ENCODE measurements around the gene TRIM5.

DNA sequence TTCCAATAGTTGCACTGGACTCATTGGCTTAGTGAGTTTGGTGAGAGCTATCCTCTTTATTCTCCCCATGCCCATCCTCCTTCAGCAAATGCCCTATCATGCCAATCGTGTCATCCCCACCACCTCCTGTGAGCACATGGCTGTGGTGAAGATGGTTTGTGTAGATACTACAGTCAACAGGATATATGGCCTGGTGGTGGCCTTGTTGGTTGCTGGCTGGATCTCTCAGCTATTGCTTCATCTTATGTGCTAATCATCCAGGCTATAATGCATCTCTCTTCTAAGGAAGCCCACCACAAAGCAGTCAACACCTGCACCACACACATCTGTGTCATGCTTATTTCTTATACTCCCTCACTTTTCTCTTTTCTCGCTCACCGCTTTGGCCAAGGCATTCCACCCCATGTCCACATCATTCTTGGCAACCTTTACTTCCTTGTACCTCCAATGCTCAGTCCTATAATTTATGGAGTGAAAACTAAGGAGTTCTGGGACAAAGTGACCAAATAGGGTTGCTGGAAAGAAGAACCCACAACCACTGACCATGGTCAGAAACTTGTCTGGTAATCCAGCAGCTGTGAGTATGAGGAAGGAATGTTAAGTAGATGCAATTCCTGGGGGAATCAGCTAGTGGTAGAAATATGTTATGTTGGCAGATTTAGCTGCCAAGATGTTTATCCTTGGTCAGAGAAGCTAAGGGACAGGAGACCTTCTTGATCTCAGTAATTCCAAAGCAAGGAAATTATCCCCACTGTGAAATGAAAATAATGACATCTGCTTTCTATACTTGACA, 35.0 kb upstream of the TRIM5 start:
- no peak for TF ChIP-seq POLR2A (IDR thresholded peaks at IDR 0.05)
- TF ChIP-seq, protein P1, sequence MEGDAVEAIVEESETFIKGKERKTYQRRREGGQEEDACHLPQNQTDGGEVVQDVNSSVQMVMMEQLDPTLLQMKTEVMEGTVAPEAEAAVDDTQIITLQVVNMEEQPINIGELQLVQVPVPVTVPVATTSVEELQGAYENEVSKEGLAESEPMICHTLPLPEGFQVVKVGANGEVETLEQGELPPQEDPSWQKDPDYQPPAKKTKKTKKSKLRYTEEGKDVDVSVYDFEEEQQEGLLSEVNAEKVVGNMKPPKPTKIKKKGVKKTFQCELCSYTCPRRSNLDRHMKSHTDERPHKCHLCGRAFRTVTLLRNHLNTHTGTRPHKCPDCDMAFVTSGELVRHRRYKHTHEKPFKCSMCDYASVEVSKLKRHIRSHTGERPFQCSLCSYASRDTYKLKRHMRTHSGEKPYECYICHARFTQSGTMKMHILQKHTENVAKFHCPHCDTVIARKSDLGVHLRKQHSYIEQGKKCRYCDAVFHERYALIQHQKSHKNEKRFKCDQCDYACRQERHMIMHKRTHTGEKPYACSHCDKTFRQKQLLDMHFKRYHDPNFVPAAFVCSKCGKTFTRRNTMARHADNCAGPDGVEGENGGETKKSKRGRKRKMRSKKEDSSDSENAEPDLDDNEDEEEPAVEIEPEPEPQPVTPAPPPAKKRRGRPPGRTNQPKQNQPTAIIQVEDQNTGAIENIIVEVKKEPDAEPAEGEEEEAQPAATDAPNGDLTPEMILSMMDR (IDR thresholded peaks at IDR 0.05), result no peak

Measured in adrenal gland (tissue), 5 donors.